ENCODE measurements around the gene LAMA3.

LAMA3 gene

DNA sequence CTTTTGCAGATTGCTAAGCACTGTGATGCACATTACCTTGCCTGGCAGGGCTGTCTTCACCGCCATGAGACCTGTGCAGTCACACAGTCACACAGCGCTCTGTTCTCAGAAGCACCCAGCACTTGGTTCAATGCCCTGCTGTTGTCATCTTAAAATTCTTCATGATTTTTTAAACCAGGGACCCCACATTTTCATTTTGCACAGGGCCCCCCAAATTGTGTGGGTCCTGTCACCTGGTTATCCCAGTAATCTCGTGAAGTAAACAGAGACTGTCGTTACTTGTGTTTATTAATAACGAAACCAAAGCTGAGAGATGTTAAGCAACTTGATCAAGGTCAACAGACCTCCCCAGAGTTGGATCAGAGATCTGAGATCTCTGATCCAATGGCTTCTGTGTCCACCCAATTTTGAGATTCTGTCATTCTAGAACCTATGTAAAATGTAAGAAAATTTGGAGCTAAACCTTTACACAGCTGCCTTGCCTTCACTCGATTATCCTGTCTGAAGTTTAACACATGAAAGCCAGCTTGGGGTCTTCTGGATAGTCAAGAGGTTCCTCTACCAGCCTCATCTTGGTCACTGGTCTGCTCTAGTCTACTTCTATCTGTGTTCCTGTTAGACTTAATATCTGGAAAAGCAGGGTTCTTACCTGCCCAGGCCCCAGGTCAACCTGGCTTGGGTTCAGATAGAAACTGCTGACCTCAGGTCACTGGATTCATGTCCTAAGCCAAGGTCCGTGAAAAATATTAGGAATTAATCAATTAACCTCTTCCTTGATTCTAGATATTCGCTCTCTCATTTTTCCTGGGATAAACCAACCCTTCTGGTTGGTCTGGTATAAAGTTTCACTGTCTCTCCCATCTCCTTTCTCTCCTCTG, 311.6 kb downstream of the LAMA3 start:
- Histone ChIP-seq H2BK15ac (ENCODE audit: low read depth, poor library complexity, severe bottlenecking) (no peak overlapping the region), H3K27ac (ENCODE audit: low read length, poor library complexity, severe bottlenecking) (no peak overlapping the region), H3K23ac (ENCODE audit: low read length in 2 of 2) (no peak overlapping the region), H3K36me3 (ENCODE audit: control insufficient read depth in 1 of 2, insufficient read depth in 2 of 2, low read depth in 1 of 2, low read length in 2 of 2) (no peaks in the 10 kb centered on the region), H3K4me2 (ENCODE audit: low read length, poor library complexity, severe bottlenecking) (no peak overlapping the region), H4K91ac (ENCODE audit: low read length) (no peak overlapping the region), H2AFZ (ENCODE audit: low read depth, low read length) (no peak overlapping the region), H3K4me3 (ENCODE audit: insufficient read depth in 1 of 2, low read depth in 1 of 2, low read length in 2 of 2) (no peak overlapping the region), H3K4ac (ENCODE audit: low read depth in 1 of 2, low read length in 2 of 2) (no peak overlapping the region), H3K18ac (ENCODE audit: low read depth in 1 of 2, low read length in 2 of 2) (peak overlapping the region in 1 of 2 experiments; percentile 66), H2BK12ac (ENCODE audit: low read length in 2 of 2) (no peak overlapping the region), H3K27me3 (ENCODE audit: control insufficient read depth in 1 of 2, insufficient read depth in 1 of 2, low read length in 2 of 2) (peaks cover 0 to 9% of the 10 kb centered on the region in 2 experiments), H3K4me1 (ENCODE audit: control insufficient read depth, insufficient read depth, low read depth, low read length) (no peaks in the 10 kb centered on the region), H3K9ac (ENCODE audit: low read length) (no peak overlapping the region), H2BK5ac (ENCODE audit: low read depth, low read length, poor library complexity, severe bottlenecking) (no peak overlapping the region), H3K79me1 (replicated peaks; ENCODE audit: low read length, poor library complexity, severe bottlenecking) (no peaks in the 10 kb centered on the region), H2AK5ac (ENCODE audit: low read length, severe bottlenecking) (no peak overlapping the region), H2BK120ac (ENCODE audit: low read depth, low read length) (no peak overlapping the region), H3K9me3 (ENCODE audit: control insufficient read depth, low read length) (no peaks in the 10 kb centered on the region), H4K8ac (ENCODE audit: low read length) (no peak overlapping the region), H3K14ac (ENCODE audit: low read length in 2 of 2) (no peak overlapping the region)
- WGBS, result 91% methylated on average over 8 of the region's 8 CpGs
- no peak for DNase-seq

DNA sequence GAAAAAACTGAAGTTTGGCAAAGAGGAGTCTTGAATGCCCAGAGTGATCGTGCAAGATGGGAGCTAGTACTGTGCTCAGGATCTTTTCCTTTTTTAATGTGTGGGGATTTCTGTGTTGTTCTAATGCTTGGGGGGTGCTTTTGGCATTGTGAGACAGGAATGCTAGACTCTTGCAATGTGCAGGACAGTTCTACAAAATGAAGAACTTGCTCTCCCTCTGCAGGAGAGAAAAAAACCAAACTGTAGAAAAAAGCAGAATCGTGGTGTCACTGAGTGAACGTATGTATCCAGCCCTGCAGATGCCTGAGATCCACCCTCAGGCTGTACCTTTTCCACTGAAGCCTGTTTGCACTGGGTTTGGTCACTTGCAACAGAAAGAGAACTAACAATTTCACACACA, 313.2 kb downstream of the LAMA3 start:
- Histone ChIP-seq H2BK120ac (ENCODE audit: low read depth, low read length) (no peak overlapping the region), H3K9ac (ENCODE audit: low read length) (no peak overlapping the region), H3K18ac (ENCODE audit: low read depth in 1 of 2, low read length in 2 of 2) (no peak overlapping the region), H3K4me3 (ENCODE audit: insufficient read depth in 1 of 2, low read depth in 1 of 2, low read length in 2 of 2) (no peak overlapping the region), H3K36me3 (ENCODE audit: control insufficient read depth in 1 of 2, insufficient read depth in 2 of 2, low read depth in 1 of 2, low read length in 2 of 2) (no peaks in the 10 kb centered on the region), H2BK5ac (ENCODE audit: low read depth, low read length, poor library complexity, severe bottlenecking) (no peak overlapping the region), H2BK12ac (ENCODE audit: low read length in 2 of 2) (no peak overlapping the region), H3K14ac (ENCODE audit: low read length in 2 of 2) (no peak overlapping the region), H3K27ac (ENCODE audit: low read length, poor library complexity, severe bottlenecking) (no peak overlapping the region), H3K23ac (ENCODE audit: low read length in 2 of 2) (no peak overlapping the region), H4K8ac (ENCODE audit: low read length) (no peak overlapping the region), H3K27me3 (ENCODE audit: control insufficient read depth in 1 of 2, insufficient read depth in 1 of 2, low read length in 2 of 2) (peaks cover 0 to 9% of the 10 kb centered on the region in 2 experiments), H3K9me3 (ENCODE audit: control insufficient read depth, low read length) (no peaks in the 10 kb centered on the region), H2BK15ac (ENCODE audit: low read depth, poor library complexity, severe bottlenecking) (no peak overlapping the region), H2AK5ac (ENCODE audit: low read length, severe bottlenecking) (no peak overlapping the region), H4K91ac (ENCODE audit: low read length) (no peak overlapping the region), H3K4me2 (ENCODE audit: low read length, poor library complexity, severe bottlenecking) (no peak overlapping the region), H3K4ac (ENCODE audit: low read depth in 1 of 2, low read length in 2 of 2) (no peak overlapping the region), H3K4me1 (ENCODE audit: control insufficient read depth, insufficient read depth, low read depth, low read length) (no peaks in the 10 kb centered on the region), H2AFZ (ENCODE audit: low read depth, low read length) (no peak overlapping the region), H3K79me1 (replicated peaks; ENCODE audit: low read length, poor library complexity, severe bottlenecking) (no peaks in the 10 kb centered on the region)
- whole genome bisulfite sequencing, result 73% methylated on average over 3 of the region's 3 CpGs
- DNase-seq, result no peak

DNA sequence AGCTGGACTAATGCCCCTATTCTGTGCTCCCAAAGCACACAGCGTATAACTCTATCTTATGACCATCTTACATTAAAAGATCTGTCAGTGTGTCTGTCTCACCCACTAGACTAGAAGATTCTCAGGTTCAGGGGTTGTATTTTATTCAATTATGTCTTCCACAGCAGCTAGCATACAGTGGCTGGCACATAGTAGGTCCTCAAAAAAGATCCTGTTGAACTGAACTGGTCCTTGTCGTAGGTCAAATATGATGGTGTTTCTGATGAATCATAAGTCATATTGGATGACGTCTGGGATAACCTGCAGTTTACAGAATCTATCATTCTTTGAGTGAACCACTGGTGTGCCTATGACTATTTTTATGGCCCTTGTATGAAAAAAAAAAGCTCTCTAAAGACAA, 314.0 kb downstream of the LAMA3 start:
- no peaks in the 10 kb centered on the region for H3K9me3 ChIP-seq (ENCODE audit: control insufficient read depth, low read length)
- H2BK120ac ChIP-seq (ENCODE audit: low read depth, low read length), result no peak overlapping the region
- no peak overlapping the region for H4K8ac ChIP-seq (ENCODE audit: low read length)
- H3K4ac ChIP-seq (ENCODE audit: low read depth in 1 of 2, low read length in 2 of 2), result no peak overlapping the region
- no peak overlapping the region for H2BK15ac ChIP-seq (ENCODE audit: low read depth, poor library complexity, severe bottlenecking)
- H3K4me3 ChIP-seq (ENCODE audit: insufficient read depth in 1 of 2, low read depth in 1 of 2, low read length in 2 of 2), result no peak overlapping the region
- no peaks in the 10 kb centered on the region for H3K36me3 ChIP-seq (ENCODE audit: control insufficient read depth in 1 of 2, insufficient read depth in 2 of 2, low read depth in 1 of 2, low read length in 2 of 2)
- 94% methylated on average over 3 of the region's 3 CpGs for WGBS
- H4K91ac ChIP-seq (ENCODE audit: low read length), result no peak overlapping the region
- no peak overlapping the region for H2BK5ac ChIP-seq (ENCODE audit: low read depth, low read length, poor library complexity, severe bottlenecking)
- no peak overlapping the region for H3K23ac ChIP-seq (ENCODE audit: low read length in 2 of 2)
- no peak overlapping the region for H2BK12ac ChIP-seq (ENCODE audit: low read length in 2 of 2)
- H3K14ac ChIP-seq (ENCODE audit: low read length in 2 of 2), result no peak overlapping the region
- H3K4me1 ChIP-seq (ENCODE audit: control insufficient read depth, insufficient read depth, low read depth, low read length), result no peaks in the 10 kb centered on the region
- no peak overlapping the region for H3K4me2 ChIP-seq (ENCODE audit: low read length, poor library complexity, severe bottlenecking)
- no peak overlapping the region for H3K9ac ChIP-seq (ENCODE audit: low read length)
- H2AFZ ChIP-seq (ENCODE audit: low read depth, low read length), result no peak overlapping the region
- H3K18ac ChIP-seq (ENCODE audit: low read depth in 1 of 2, low read length in 2 of 2), result no peak overlapping the region
- no peak for DNase-seq
- H3K79me1 ChIP-seq (replicated peaks; ENCODE audit: low read length, poor library complexity, severe bottlenecking), result no peaks in the 10 kb centered on the region
- H2AK5ac ChIP-seq (ENCODE audit: low read length, severe bottlenecking), result no peak overlapping the region
- H3K27me3 ChIP-seq (ENCODE audit: control insufficient read depth in 1 of 2, insufficient read depth in 1 of 2, low read length in 2 of 2), result peaks cover 0 to 9% of the 10 kb centered on the region in 2 experiments
- H3K27ac ChIP-seq (ENCODE audit: low read length, poor library complexity, severe bottlenecking), result no peak overlapping the region

DNA sequence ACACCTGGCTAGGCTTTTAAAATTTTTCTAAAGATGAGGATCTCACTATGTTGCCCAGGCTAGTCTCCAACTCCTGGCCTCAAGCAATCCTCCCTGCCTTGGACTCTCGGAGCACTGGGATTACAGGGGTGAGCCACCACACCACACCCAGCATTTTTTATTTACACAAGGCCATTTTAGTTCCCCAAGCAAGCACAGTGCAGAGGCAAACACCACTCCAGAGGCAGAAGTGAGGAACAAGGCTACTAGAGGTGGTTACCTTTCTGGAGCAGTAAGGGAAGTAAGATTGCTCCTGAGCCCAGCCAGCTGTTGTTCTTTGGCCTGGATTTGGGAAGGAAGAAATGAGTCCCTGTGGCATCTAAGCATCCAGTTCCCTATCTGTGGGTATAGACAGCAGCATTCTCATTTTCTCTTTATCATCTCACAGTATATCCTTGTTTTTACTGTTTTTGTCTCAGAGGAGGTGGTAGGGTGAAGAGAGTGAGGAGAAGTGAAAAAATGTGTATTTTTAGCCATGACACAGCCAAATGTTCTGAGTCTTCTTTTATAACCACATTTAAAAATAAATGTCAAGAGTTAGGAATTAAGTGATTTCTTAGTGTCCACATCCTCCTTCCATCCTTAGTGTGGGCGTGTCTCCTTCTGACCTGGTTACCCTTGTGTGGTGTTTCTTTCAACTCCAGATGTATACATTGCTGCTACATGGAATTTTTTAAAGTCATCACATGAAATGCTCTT, 314.8 kb downstream of the LAMA3 start:
- H2BK15ac ChIP-seq (ENCODE audit: low read depth, poor library complexity, severe bottlenecking), result no peak overlapping the region
- H4K8ac ChIP-seq (ENCODE audit: low read length), result no peak overlapping the region
- no peak overlapping the region for H3K4ac ChIP-seq (ENCODE audit: low read depth in 1 of 2, low read length in 2 of 2)
- H3K27me3 ChIP-seq (ENCODE audit: control insufficient read depth in 1 of 2, insufficient read depth in 1 of 2, low read length in 2 of 2), result peaks cover 0 to 15% of the 10 kb centered on the region in 2 experiments
- WGBS, result 100% methylated on average over 1 of the region's 2 CpGs
- H2BK5ac ChIP-seq (ENCODE audit: low read depth, low read length, poor library complexity, severe bottlenecking), result no peak overlapping the region
- no peak overlapping the region for H2AK5ac ChIP-seq (ENCODE audit: low read length, severe bottlenecking)
- no peak overlapping the region for H3K4me2 ChIP-seq (ENCODE audit: low read length, poor library complexity, severe bottlenecking)
- no peak overlapping the region for H3K18ac ChIP-seq (ENCODE audit: low read depth in 1 of 2, low read length in 2 of 2)
- H3K79me1 ChIP-seq (replicated peaks; ENCODE audit: low read length, poor library complexity, severe bottlenecking), result no peaks in the 10 kb centered on the region
- no peak overlapping the region for H4K91ac ChIP-seq (ENCODE audit: low read length)
- no peak overlapping the region for H2AFZ ChIP-seq (ENCODE audit: low read depth, low read length)
- no peak overlapping the region for H2BK12ac ChIP-seq (ENCODE audit: low read length in 2 of 2)
- no peaks in the 10 kb centered on the region for H3K36me3 ChIP-seq (ENCODE audit: control insufficient read depth in 1 of 2, insufficient read depth in 2 of 2, low read depth in 1 of 2, low read length in 2 of 2)
- H2BK120ac ChIP-seq (ENCODE audit: low read depth, low read length), result no peak overlapping the region
- no peaks in the 10 kb centered on the region for H3K4me1 ChIP-seq (ENCODE audit: control insufficient read depth, insufficient read depth, low read depth, low read length)
- H3K27ac ChIP-seq (ENCODE audit: low read length, poor library complexity, severe bottlenecking), result no peak overlapping the region
- H3K23ac ChIP-seq (ENCODE audit: low read length in 2 of 2), result no peak overlapping the region
- H3K9ac ChIP-seq (ENCODE audit: low read length), result no peak overlapping the region
- H3K14ac ChIP-seq (ENCODE audit: low read length in 2 of 2), result no peak overlapping the region
- no peak overlapping the region for H3K4me3 ChIP-seq (ENCODE audit: insufficient read depth in 1 of 2, low read depth in 1 of 2, low read length in 2 of 2)
- H3K9me3 ChIP-seq (ENCODE audit: control insufficient read depth, low read length), result no peaks in the 10 kb centered on the region
- DNase-seq, result no peak
